Activated CD4-positive, CD25-positive, alpha-beta regulatory T cell (primary cell): ENCODE measurements around the gene OTULINL.

ENCODE experiments used
- DNase-seq, 4 experiments: peaks; one replicate each; lab custom pipeline; 2025; lab: John Stamatoyannopoulos, UW

Gene OTULINL

DNA sequence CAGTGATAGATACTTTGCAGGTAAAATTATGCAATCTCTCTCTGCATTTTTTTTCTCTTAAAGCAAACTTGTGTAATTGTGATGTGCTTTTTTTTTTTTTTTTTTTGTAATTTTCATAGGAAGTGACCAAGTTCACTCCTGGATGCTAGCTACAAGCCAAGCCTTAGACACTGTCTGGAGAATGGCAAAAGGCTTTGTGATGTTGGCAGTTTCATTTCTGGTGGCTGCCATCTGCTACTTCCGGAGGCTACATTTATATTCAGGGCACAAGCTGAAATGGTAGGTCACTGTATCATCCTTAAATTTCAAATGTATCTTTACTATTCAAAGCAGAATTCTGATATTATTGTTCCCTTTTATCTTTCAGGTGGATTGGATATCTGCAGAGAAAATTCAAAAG, 19.3 kb downstream of the OTULINL start:
- DNase-seq: no peak

DNA sequence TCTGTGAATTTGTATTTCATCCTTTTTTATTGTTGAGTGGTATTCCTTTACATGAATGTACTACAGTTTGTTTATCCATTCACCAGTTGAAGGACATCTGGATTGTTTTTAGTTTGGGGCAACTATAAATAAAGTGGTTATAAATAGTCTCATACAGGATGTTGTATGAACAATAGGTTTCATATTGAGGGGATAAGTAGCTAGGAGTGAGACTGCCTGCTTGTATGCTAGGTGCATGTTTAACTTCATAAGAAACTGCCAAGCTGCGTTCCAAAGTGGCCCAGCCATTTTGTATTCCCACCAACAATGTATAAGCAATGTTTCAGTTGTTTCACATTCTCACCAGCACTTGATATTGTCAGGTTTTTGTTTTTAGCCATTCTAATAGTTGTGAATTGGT, 21.5 kb downstream of the OTULINL start:
- DNase-seq: no peak

DNA sequence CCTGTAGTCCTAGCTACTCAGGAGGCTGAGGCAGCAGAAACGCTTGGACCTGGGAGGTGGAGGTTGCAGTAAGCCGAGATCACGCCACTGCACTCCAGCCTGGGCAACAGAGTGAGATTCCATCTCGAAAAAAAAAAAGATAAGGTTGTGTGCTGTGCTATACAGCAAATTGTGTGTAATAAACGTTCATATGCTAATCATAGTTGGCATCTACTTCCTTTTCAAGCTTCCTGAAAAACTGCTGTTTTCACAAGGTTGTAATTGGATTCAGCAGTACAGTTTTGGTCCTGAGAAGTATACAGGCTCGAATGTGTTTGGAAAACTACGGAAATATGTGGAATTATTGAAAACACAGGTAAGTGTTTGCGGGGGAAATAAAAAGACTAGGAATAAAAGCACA, 25.5 kb downstream of the OTULINL start:
- no peak for DNase-seq

DNA sequence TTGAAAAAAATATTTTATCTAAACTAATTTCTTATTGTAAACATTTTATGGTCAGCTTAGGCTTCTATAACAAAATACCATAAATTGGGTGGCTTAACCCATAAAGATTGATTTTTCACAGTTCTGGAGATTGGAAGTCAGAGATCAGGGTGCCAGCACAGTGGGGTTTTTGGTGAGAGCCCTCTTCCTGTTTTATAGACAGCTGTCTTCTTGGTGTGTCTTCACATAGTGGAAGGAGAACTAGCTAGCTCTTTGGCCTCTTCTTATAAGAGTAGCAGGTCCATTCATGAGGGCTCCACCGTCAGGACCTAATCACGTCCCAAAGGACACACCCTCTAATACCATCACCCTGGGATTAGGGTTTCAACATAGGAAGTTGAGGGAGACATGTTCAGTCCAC, 26.6 kb downstream of the OTULINL start:
- no peak for DNase-seq

DNA sequence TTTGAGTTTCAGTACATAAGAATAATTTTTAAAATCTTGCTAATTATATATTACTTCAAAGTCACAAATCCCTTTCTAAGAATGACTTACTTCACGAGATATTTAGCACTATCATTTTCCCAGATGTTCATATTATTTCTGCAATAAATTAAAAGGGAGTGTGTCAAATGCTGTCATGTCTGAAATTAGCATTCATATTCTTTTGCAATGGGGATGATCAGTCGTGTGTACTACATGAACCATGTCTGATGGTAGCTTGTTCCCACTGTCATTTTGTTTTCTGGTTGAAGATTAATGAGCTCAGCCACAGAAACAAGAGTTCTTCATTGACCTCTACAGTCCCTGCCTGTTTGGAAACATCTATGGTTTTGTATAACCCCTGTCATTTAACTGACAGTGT, 30.1 kb downstream of the OTULINL start:
- no peak for DNase-seq

DNA sequence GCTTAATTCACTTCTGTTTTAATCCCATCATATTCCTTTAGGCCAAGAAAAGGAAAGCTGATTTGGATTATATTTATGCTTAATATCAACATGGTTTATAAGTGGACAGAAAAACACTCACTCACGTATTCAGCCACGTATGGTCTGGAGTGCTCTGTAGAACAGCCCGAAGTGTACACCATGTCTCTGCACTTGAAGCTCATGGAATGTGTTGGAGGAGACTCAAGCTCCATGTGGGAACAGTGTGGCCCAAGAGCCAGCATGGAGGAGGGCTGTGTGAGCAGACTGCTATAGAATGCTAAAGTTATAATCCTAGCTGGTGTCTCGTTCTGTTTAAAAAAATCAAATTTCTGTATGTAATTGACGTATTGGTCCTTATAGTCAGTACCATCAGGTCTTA, 32.9 kb downstream of the OTULINL start:
- DNase-seq: no peak

DNA sequence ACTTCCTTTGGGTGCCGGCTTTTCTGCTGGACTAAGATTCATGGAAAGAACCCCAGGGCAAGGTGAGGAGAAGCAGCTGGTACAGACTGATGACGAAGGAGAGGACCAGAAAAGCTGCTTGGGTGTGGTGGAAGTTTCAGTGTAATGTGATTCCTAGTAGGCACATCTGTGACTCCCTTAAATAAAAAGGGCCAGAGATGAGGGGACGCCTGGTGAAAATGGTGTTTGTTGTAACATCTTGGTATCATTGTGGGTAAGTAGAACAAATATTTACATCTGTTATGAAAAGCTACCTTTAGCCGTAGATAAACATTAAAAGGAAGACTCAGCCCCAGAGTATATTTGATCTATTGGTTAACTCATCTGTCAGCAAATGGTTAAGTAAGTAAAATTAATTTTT, 33.8 kb downstream of the OTULINL start:
- no peak for DNase-seq

DNA sequence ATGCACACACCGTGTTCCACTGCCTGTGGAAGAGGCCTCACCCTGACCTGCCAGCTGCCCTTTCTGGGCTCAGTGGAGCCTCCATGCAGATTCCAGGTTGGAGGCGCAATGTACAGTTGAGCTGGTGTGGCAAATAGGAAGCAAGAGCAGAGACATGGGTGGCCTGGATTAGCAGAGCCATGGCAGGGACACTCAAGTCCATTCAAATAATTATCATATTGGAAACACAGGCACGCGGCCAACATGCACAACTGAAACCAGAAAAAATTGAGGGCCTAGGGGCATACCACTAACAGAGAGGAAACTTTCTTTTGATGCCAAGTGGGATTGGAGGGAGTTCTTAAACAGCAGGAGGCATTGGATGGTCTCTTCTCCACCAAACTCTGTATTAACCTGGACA, 35.8 kb downstream of the OTULINL start:
- no peak for DNase-seq

DNA sequence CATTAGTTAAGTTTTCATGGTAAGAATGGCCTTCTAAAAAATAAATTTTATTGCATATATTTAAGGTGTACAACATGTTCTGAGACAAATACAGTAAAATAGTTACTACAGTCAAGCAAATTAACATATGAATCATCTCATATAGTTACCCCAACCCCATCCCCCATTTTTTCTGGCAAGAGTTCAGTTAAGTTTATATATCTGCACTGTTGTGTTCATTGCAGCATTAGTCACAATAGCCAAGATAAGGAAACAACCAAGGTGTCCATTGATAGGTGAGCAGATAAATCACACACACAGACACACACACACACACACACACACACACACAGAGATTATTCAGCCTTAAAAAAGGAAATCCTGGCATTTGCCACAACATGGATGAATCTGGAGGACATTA, 45.7 kb downstream of the OTULINL start:
- DNase-seq: no peak

DNA sequence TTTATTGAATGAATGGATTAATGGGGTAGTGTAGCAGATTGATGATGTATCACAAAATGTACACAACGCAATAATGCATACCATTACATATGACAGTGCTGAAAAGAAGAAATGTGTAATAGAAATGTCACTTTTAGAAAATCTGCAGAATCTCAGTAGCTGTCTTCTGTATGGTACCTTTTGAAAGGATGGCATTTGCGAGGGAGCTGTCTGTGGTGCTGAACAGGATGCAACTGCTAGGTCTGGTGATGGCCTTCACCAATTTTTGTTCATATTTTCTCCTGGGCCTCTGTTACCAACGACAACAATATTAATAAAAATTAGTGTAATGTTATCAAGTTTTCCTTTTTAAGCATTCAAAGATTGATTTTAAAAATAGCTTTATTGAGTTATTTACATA, 46.8 kb downstream of the OTULINL start:
- DNase-seq: peak in 3 of 4 experiments; percentile 20 to 32 (median 25)

DNA sequence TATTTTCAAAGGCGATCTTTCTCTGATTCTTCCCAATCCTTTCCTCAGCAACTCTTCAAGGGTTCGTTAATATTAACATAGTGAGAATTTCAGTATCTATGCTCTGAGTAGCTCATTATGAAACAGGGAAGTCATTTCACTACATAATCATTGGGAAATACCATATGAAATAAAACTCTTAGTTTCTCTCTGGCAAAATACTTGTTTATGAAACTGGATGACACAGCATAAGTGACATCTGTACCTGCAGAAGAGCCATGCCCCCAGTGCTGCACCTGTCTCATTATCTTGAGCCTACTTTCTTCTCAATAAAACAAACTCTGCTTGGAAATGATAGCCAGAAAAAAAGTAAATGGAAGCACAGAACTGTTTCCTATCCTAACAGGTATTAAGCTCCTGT, 49.1 kb downstream of the OTULINL start:
- DNase-seq: no peak

DNA sequence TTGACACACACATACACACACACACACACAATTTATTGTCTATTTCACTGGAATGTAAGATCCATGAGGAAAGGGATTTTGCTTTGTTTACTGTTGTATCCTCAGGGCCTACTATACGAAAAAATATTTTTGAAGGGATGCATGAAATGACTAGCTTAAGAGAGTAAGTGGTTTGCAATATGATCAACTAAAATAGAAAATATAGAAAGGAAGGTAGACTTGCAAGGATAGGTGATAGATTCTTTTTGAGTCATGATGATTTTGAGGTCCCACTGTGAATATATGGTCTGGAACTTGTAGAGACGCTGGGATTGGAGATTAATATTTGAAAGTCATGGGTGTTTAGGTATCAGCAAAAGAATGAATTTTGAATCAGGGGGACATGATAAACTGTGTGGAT, 54.1 kb downstream of the OTULINL start:
- no peak for DNase-seq

DNA sequence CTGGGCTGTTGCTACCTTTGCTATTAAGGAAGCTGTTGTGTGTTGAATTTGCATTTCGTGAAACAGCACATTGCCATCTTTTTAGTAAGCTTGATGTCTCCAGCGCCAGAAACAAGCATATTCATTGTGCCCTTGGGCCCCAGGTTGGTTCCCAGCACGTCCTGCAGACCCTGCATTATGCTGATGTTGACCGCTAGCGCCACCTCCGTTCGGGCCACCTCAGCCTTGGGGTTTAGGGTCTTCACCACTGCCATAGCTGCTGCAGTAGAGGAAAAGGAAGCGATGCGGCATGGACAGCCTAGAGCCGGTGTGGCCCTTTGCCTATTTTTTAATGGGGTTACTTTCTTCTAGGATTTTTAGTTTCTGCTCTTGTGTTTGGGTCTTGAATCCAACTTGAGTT, 59.2 kb downstream of the OTULINL start:
- DNase-seq: no peak

DNA sequence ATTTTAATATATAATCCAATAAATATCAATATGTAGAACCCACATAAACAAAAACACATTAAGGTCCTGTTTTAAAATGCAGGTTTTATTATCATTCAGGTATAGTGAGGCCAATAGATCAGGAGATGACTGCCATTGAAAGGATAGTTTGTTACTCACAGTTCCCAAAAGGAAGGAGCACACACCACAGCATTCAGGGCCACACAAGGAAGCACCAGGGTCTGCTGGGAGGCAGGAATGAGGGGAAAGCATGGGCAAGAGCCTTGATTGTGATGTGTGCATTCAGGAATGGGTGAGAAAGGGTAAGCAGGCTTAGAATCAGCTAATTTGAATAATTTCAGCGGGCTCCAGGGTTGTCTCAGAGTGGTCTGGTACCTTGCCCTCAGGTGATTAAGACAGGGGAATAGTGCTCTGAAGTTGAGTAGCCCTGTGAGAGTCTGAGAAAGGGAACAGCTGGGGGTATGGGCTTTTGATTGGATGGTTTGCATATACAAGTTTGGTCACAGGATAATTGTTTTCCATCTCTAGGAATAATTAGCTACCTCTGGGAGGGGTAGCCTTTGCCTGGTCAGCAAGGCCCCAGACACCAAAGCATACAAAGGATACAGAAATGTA, 63.1 kb downstream of the OTULINL start:
- no peak for DNase-seq

DNA sequence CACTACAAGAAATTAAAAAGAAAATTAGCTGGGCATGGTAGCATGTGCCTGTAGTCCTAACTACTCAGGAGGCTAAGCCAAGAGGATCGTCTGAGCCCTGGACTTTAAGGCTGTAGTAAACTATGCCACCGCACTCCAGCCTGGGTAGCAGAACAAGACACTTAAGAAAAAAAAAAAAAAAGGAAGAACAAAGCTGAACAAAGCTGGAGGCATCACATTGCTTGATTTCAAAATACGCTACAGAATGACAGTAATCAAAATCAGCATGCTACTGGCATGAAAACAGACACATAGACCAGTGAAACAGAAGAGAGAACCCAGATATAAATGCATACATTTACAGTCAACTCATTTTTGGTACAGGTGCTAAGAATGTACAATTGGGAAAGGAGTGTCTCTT, 68.5 kb downstream of the OTULINL start:
- DNase-seq: no peak

DNA sequence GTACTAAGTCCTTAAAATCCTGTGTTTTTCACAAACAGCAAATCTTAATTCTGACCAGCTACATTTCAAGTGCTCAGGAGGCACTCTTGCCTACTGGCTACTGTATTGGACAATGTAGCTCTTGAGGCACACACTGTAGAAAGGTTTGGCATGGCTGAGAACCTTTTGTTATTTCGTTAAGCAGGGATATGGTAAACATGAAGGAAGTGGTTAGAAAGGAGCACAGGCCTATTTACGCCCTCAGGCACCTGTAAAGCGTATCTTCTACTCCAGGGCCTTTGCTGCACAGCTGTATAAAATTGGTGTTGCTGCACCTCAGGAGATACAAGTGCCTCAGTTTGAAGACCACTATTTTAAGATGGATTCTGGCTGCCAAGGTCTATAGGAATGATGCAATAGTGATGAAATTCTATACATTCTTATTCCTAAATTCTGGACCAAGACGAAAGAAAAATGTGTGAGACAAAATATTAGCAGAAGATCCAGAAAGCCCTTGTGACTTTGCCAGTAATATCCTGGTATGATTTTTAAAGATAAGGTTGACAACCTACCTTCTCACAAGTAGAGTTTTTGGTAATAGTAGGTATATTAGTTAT, 73.7 kb downstream of the OTULINL start:
- DNase-seq: no peak

DNA sequence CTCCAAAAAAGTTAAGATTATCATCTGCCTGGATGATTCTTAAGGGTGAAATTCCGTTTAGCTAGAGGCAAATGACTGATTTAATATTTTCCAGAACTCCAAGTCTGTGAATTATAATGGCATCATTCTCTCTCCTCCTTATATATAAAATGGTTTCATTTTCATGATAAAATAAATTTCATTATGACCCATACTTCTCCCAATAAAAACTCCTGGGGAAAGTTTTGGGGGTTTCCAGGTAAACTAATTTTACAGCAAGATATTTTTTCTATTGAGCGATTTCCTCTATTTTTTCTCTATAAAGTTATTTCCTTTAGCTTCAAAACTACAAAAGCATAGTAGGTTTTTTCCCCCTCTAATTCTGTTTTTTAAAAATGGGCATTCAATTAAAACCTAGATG, 75.3 kb downstream of the OTULINL start:
- no peak for DNase-seq

DNA sequence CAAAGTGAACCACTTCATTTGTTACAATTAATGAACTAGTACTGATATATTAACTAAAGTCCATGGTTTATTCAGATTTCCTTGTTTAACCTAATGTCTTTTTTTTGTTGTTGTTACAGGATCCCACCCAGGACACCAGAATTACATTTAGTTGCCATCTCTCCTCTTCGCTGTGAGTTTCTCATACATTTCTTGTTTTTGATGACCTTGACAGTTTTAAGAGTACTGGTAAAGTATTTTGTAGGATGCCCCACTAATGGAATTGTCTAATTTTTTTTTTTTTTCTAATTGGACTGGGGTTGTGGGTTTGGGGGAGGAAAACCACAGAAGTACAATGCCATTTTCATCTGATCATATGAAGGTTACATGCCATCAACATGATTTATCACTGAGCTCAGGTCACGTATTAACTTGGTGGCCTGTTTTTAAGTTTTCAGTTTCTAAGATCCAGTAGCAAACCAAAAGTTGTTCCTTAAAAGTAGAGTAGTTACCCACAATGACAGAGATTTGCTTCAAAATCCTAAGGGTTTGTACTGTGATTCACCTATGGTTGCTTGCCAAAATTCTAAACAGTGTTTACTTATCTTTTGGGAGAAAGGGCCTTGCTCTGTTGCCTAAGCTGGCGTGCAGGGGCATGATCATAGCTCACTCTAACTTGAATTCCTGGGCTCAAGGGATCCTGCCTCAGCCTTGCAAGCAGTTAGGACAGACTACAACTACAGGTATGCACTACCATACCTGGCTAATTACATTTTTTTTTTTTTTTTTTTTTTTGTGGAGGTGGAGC, 78.4 kb downstream of the OTULINL start:
- DNase-seq: no peak

DNA sequence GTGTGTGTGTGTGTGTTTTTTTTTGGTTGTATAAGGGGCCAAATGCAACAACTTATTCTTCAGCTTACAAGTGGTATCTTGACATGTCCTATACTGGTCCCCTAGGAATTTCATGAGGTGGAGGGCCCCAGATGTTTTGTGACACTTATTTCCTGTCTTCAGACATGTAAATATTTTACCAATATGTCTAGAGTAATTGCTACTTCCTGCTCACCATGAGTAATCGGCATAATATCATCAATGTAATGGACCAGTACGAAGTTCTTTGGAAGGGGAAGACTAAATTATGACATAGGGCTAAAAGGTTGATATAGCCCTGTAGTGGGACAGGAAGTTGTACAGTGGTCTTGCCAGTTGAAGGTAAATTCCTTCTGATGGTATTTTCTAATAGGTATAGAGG, 79.2 kb downstream of the OTULINL start:
- no peak for DNase-seq
